ENCODE measurements around the gene STARD9.

STARD9 gene

GRCh38 chr15:42582569-42583375, 7.4 kb downstream of the STARD9 start:
- Mint-ChIP-seq H3K27ac (no peak overlapping the region), H3K36me3 (ENCODE audit: low read depth) (peaks cover 23% of the 10 kb centered on the region), H3K4me3 (no peak overlapping the region), H3K27me3 (ENCODE audit: low read depth, poor library complexity) (peaks cover 36% of the 10 kb centered on the region), H3K4me1 (peaks cover 39% of the 10 kb centered on the region), H3K9me3 (peaks cover 10% of the 10 kb centered on the region)
- no peak for TF ChIP-seq CTCF (IDR thresholded peaks at IDR 0.05)
- DNase-seq = no peak

GRCh38 chr15:42584031-42584765, 8.8 kb downstream of the STARD9 start:
- Mint-ChIP-seq H3K4me1 (peaks cover 39% of the 10 kb centered on the region), H3K27ac (peak overlapping the region; percentile 2), H3K4me3 (peak overlapping the region; percentile 14), H3K9me3 (peaks cover under 1% of the 10 kb centered on the region), H3K27me3 (ENCODE audit: low read depth, poor library complexity) (peaks cover 26% of the 10 kb centered on the region), H3K36me3 (ENCODE audit: low read depth) (peaks cover 22% of the 10 kb centered on the region)
- DNase-seq = no peak
- TF ChIP-seq CTCF (IDR thresholded peaks at IDR 0.05) = no peak

- no peaks in the 10 kb centered on the region for H3K9me3 Mint-ChIP-seq
- DNase-seq = no peak
- TF ChIP-seq CTCF (IDR thresholded peaks at IDR 0.05) = no peak
- no peak overlapping the region for H3K4me3 Mint-ChIP-seq
- H3K4me1 Mint-ChIP-seq = peaks cover 7% of the 10 kb centered on the region
- peaks cover 2% of the 10 kb centered on the region for H3K27me3 Mint-ChIP-seq (ENCODE audit: low read depth, poor library complexity)
- peak overlapping the region; percentile 22 for H3K27ac Mint-ChIP-seq
- peaks cover 40% of the 10 kb centered on the region for H3K36me3 Mint-ChIP-seq (ENCODE audit: low read depth)
Measured at GRCh38 chr15:42590619-42591237, 15.3 kb downstream of the STARD9 start.

GRCh38 chr15:42591238-42591934, 16.0 kb downstream of the STARD9 start:
- H3K4me1 Mint-ChIP-seq = peaks cover 7% of the 10 kb centered on the region
- DNase-seq = no peak
- H3K27ac Mint-ChIP-seq = no peak overlapping the region
- H3K36me3 Mint-ChIP-seq (ENCODE audit: low read depth) = peaks cover 36% of the 10 kb centered on the region
- H3K4me3 Mint-ChIP-seq = no peak overlapping the region
- TF ChIP-seq CTCF (IDR thresholded peaks at IDR 0.05) = peak; percentile 22
- H3K9me3 Mint-ChIP-seq = no peaks in the 10 kb centered on the region
- peaks cover 2% of the 10 kb centered on the region for H3K27me3 Mint-ChIP-seq (ENCODE audit: low read depth, poor library complexity)

- DNase-seq = no peak
- Mint-ChIP-seq H3K36me3 (ENCODE audit: low read depth) (peaks cover 36% of the 10 kb centered on the region), H3K9me3 (peaks cover 2% of the 10 kb centered on the region), H3K4me3 (no peak overlapping the region), H3K27ac (no peak overlapping the region), H3K4me1 (peaks cover 7% of the 10 kb centered on the region), H3K27me3 (ENCODE audit: low read depth, poor library complexity) (peaks cover 2% of the 10 kb centered on the region)
- TF ChIP-seq CTCF (IDR thresholded peaks at IDR 0.05) = no peak
Measured at GRCh38 chr15:42592716-42593115, 17.3 kb downstream of the STARD9 start.
